Brain microvascular endothelial cell (primary cell): ENCODE data around the gene SFRP5.

Experiments used
- DNase-seq: peaks from one replicate; pipeline ENCODE4 v3.0.0-alpha.2; 2020
- H3K27ac ChIP-seq: fragments of 250-450 bp; sonication (Bioruptor Pico); 2 replicates; pipeline ENCODE4 v1.5.1; 2020; ENCODE audit warnings: mild to moderate bottlenecking, moderate library complexity
- H3K27me3 ChIP-seq: fragments of 250-450 bp; sonication (Bioruptor Pico); replicated peaks from 2 replicates; pipeline ENCODE4 v1.5.1; 2020; ENCODE audit warnings: mild to moderate bottlenecking
- H3K36me3 ChIP-seq: fragments of 250-450 bp; sonication (Bioruptor Pico); replicated peaks from 2 replicates; pipeline ENCODE4 v1.5.1; 2020; ENCODE audit warnings: mild to moderate bottlenecking
- H3K4me3 ChIP-seq: 2 replicates; pipeline ENCODE4 v1.5.1; 2011; ENCODE audit warnings: low read depth, mild to moderate bottlenecking, control low read depth, low read length, moderate library complexity
- in situ Hi-C: cut with HindIII; loops from 2 replicates; pipeline ENCODE4 v1.10.0; 2017; ENCODE audit warnings: low sequenced_read_pairs, low pct_ligation_motif_present
- TF ChIP-seq, protein P1 (sequence below): IDR thresholded peaks from 2 replicates; pipeline ENCODE4 v1.5.1; 2011; ENCODE audit warnings: low read depth, mild to moderate bottlenecking, moderate library complexity, low read length, control low read depth, inconsistent platforms; ENCODE audit errors: missing control alignments

The SFRP5 gene

DNA sequence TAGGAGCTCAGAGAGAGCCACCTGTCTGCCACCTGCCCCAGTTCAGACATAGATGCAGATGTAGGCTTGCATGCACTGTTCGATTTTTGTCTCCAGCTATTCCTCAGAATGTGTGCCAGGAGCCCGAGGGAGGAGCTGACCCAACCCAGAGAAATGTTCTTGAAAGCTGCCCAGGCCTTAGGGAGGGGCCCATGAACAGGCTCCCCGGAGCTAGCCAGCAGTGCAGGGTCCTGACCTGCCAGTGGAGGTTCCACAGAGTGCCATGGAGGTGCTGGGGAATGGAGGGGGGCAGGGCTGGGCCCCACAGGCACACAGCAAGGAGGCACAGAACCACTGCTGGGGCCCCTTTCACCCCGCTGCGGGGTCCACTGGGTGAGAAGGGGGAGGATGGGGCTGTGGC lies 29.6 kb upstream of the SFRP5 start:
- in situ Hi-C loops: no loop called here
- Histone ChIP-seq H3K27ac (no peak overlapping the region), H3K4me3 (no peak overlapping the region), H3K36me3 (no peaks in the 10 kb centered on the region), H3K27me3 (peaks cover 2% of the 10 kb centered on the region)
- TF ChIP-seq, protein P1, sequence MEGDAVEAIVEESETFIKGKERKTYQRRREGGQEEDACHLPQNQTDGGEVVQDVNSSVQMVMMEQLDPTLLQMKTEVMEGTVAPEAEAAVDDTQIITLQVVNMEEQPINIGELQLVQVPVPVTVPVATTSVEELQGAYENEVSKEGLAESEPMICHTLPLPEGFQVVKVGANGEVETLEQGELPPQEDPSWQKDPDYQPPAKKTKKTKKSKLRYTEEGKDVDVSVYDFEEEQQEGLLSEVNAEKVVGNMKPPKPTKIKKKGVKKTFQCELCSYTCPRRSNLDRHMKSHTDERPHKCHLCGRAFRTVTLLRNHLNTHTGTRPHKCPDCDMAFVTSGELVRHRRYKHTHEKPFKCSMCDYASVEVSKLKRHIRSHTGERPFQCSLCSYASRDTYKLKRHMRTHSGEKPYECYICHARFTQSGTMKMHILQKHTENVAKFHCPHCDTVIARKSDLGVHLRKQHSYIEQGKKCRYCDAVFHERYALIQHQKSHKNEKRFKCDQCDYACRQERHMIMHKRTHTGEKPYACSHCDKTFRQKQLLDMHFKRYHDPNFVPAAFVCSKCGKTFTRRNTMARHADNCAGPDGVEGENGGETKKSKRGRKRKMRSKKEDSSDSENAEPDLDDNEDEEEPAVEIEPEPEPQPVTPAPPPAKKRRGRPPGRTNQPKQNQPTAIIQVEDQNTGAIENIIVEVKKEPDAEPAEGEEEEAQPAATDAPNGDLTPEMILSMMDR: no peak
- no peak for DNase-seq

- TF ChIP-seq, protein P1: no peak
- in situ Hi-C loops: no loop called here
- Histone ChIP-seq H3K4me3 (no peak overlapping the region), H3K27ac (no peak overlapping the region), H3K27me3 (peaks cover 2% of the 10 kb centered on the region), H3K36me3 (no peaks in the 10 kb centered on the region)
- no peak for DNase-seq
These were observed 28.7 kb upstream of the SFRP5 start for GRCh38 chr10:97800474-97800873.

DNA sequence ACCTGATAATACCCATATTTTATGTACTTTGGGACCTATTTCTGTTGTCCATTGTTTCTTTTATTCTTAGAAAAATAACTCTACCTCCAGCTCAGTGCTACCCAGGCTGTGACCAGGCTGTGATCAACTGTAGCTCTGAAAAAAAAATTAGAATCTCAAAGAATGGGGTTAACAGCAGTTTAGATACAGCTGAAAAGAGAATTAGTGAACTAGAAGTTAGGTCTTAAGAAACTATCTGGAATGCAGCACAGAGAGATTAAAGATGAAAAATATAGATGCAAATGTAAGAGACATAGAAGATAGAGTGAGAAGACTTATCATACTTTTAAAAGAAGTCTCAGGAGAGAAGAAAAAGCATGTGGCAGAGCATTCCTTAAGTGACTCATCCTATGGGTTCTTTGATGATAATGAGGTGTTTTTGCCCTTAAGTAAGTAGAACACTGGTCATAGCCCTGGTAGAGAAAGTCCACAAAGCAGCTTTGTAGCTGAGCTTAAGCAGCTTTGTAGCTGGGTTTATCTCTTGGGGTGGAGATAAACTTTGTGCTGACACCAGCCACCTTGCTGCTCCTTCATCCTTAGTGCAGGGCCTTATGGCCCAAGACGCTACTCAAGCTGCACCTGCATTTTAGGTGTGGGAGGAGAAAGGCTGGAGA lies 27.3 kb upstream of the SFRP5 start:
- in situ Hi-C loops: no loop called here

GRCh38 chr10:97796651-97797050 lies 24.9 kb upstream of the SFRP5 start:
- Histone ChIP-seq H3K27me3 (peaks cover 2% of the 10 kb centered on the region), H3K4me3 (no peak overlapping the region), H3K36me3 (no peaks in the 10 kb centered on the region), H3K27ac (no peak overlapping the region)
- TF ChIP-seq, protein P1: no peak
- no peak for DNase-seq
- in situ Hi-C loops: no loop called here

More for the DNA sequence above, 27.3 kb upstream of the SFRP5 start:
- H3K36me3 ChIP-seq: no peaks in the 10 kb centered on the region
- TF ChIP-seq, protein P1: no peak
- H3K27ac ChIP-seq: no peak overlapping the region
- H3K27me3 ChIP-seq: peaks cover 2% of the 10 kb centered on the region
- DNase-seq: no peak
- H3K4me3 ChIP-seq: no peak overlapping the region

GRCh38 chr10:97795886-97796285 lies 24.1 kb upstream of the SFRP5 start:
- Histone ChIP-seq H3K4me3 (no peak overlapping the region), H3K27ac (no peak overlapping the region), H3K27me3 (peaks cover under 1% of the 10 kb centered on the region), H3K36me3 (no peaks in the 10 kb centered on the region)
- no peak for DNase-seq
- in situ Hi-C loops: no loop called here
- TF ChIP-seq, protein P1: no peak
